Measurements from ENCODE around the gene MYO5B. TPM values are rescaled to one million over a fixed set of nuclear protein-coding genes. Genes with fewer than 3 reads are reported as not detected.

Gene MYO5B
- total and polyA plus RNA-seq, 8 donors: 6.2 to 25.3 (median 12.6) TPM

DNA sequence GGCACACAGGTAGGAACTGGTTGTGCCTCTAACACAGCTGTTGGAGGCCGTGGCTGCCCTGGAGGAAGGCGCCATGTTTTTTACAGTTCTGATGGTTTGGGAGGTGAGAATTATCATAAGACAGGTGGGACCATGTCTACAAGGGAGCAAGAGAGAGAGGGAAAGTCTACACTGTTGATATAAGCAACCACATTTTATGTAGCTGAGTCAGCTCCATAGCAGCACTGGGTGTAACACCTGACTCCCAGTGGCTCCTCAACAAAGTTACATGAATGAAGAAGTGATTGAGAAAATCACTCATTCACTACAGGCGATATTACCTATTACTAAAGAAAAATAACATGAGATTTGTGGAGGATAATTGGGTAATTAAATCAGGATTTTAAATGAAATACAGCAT is 340.3 kb downstream of the MYO5B start:
- intact Hi-C loops (cut with DNase I): loop anchor here in 2 of 3 donors (5.0 to 10.0 kb wide), 4 partner anchors 290 to 342 kb away; partner anchors contain the start of gene LIPG (in 1 of the 2)
- Histone ChIP-seq H3K9me3 (no peaks in the 10 kb centered on the region), H3K4me3 (no peak overlapping the region), H3K27ac (no peak overlapping the region), H3K4me1 (peaks cover 9 to 17% (median 9%) of the 10 kb centered on the region in 3 donors), H3K27me3 (no peaks in the 10 kb centered on the region), H3K36me3 (no peaks in the 10 kb centered on the region)
- ATAC-seq: no peak
- DNase-seq: no peak
- no peak for FAIRE-seq
- TF ChIP-seq, protein P1, sequence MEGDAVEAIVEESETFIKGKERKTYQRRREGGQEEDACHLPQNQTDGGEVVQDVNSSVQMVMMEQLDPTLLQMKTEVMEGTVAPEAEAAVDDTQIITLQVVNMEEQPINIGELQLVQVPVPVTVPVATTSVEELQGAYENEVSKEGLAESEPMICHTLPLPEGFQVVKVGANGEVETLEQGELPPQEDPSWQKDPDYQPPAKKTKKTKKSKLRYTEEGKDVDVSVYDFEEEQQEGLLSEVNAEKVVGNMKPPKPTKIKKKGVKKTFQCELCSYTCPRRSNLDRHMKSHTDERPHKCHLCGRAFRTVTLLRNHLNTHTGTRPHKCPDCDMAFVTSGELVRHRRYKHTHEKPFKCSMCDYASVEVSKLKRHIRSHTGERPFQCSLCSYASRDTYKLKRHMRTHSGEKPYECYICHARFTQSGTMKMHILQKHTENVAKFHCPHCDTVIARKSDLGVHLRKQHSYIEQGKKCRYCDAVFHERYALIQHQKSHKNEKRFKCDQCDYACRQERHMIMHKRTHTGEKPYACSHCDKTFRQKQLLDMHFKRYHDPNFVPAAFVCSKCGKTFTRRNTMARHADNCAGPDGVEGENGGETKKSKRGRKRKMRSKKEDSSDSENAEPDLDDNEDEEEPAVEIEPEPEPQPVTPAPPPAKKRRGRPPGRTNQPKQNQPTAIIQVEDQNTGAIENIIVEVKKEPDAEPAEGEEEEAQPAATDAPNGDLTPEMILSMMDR (IDR thresholded peaks at IDR 0.05): no peak
- WGBS, 2 donors: 95 to 96% methylated on average over 3 of the region's 3 CpGs

DNA sequence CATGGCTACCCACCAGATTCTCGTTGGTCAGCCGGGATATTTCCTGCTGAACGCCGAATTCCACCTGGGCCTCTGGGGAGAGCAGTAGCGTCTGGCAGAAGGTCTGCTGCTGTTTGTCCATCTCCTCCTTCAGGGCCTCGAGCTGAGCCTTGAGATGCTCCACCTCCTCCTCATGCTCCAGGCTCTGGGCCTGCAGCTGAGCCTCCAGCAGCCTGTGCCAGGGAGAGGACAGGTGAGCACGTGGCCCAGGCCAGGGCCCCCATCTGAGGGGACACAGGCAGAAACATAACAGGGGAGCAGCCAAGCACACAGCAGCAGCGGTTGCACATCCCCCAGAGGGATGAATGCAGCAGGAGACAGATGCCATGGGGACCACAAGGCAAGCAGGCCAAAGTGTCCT is 341.5 kb downstream of the MYO5B start:
- DNase-seq: no peak
- Histone ChIP-seq H3K27me3 (no peaks in the 10 kb centered on the region), H3K9me3 (no peaks in the 10 kb centered on the region), H3K4me3 (no peak overlapping the region), H3K4me1 (peaks cover 0 to 8% (median 0%) of the 10 kb centered on the region in 3 donors), H3K36me3 (no peaks in the 10 kb centered on the region), H3K27ac (no peak overlapping the region)
- no peak for ATAC-seq
- WGBS, 2 donors: 89 to 91% methylated on average over 8 of the region's 8 CpGs
- intact Hi-C loops (cut with DNase I): loop anchor here in 1 of 3 donors (10.0 kb wide), 2 partner anchors 289 to 339 kb away; partner anchors contain the start of gene LIPG
- TF ChIP-seq, protein P1 (IDR thresholded peaks at IDR 0.05): no peak
- FAIRE-seq: no peak

DNA sequence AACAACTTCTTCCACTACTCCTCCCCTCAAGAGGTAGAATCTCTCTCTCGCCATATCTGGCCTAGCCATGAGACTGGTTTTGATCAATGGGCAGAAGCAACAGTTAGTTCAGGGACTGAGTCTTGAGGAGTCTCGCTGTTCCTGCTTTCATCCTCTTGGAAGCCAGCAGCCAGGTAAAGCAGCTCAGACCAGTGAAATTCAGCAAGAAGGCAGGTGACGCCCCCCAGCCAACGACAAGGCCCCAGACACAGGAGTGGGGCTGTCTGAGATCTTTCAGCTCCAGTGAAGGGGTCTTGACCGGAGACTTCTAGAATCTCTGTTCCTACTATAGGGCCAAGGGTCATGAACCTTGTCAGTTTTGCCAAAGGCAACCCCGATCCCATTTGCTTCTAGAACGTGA is 341.9 kb downstream of the MYO5B start:
- Histone ChIP-seq H3K27me3 (no peaks in the 10 kb centered on the region), H3K27ac (no peak overlapping the region), H3K36me3 (no peaks in the 10 kb centered on the region), H3K4me3 (no peak overlapping the region), H3K4me1 (peaks cover 0 to 3% (median 0%) of the 10 kb centered on the region in 3 donors), H3K9me3 (no peaks in the 10 kb centered on the region)
- WGBS, 2 donors: 80 to 84% methylated on average over 7 of the region's 7 CpGs
- FAIRE-seq (no peak), DNase-seq (no peak), ATAC-seq (no peak)
- TF ChIP-seq, protein P1 (IDR thresholded peaks at IDR 0.05): no peak
- intact Hi-C loops (cut with DNase I): loop anchor here in 1 of 3 donors (10.0 kb wide), 2 partner anchors 288 to 338 kb away; partner anchors contain the start of gene LIPG

DNA sequence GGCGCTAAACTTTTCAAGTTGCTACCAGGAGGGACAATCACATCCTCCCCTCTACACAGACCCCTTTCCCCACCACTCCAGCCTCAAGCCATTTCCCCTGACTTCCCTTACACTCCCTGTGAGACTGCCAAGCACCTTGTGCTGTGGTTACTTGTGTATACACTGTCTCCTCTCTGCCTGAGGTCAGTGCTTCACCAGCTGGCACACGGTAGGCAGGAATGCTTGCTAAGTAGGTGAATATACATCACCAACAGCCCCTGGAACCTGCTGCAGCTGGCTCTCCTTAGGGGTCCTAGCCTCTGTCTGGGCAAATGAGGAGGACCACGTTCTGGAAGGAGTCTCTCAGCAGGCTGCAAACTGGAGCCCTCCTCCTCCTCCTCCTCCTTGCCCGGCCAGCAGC is 343.3 kb downstream of the MYO5B start:
- Histone ChIP-seq H3K4me1 (no peaks in the 10 kb centered on the region), H3K27me3 (no peaks in the 10 kb centered on the region), H3K36me3 (no peaks in the 10 kb centered on the region), H3K9me3 (no peaks in the 10 kb centered on the region), H3K27ac (no peak overlapping the region), H3K4me3 (no peak overlapping the region)
- 85 to 86% methylated on average over 4 of the region's 4 CpGs for WGBS, 2 donors
- intact Hi-C loops (cut with DNase I): loop anchor here in 1 of 3 donors (10.0 kb wide), 2 partner anchors 287 to 337 kb away; partner anchors contain the start of gene LIPG
- ATAC-seq (no peak), DNase-seq (no peak), FAIRE-seq (no peak)
- TF ChIP-seq, protein P1 (IDR thresholded peaks at IDR 0.05): no peak

DNA sequence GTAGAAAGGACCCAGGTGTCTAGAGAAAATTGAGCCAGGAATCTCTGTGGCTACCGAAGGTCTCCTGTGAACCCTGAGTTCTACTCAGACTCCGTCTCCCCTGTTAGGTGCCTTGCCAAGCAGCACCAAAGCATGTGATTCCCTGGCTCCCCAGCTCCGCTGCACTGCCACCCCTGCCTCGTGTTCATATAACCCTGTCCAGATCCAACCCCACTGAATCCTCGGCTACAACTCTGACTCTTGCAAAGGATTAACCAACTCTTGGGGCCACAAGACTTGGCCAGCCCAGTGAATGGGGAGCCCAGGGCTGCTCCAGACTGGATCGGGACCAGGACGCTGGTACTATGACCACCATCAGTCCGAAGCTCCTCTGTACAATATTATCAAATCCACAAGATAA is 344.3 kb downstream of the MYO5B start:
- Histone ChIP-seq H3K9me3 (no peaks in the 10 kb centered on the region), H3K4me3 (no peak overlapping the region), H3K4me1 (no peaks in the 10 kb centered on the region), H3K27ac (no peak overlapping the region), H3K27me3 (no peaks in the 10 kb centered on the region), H3K36me3 (no peaks in the 10 kb centered on the region)
- WGBS, 2 donors: 95% methylated on average over 8 of the region's 8 CpGs
- intact Hi-C loops (cut with DNase I): loop anchor here in 1 of 3 donors (10.0 kb wide), 2 partner anchors 286 to 336 kb away; partner anchors contain the start of gene LIPG
- DNase-seq: no peak
- TF ChIP-seq, protein P1 (IDR thresholded peaks at IDR 0.05): no peak
- no peak for ATAC-seq
- FAIRE-seq: no peak
